ENCODE results near the gene ITIH3. TPM values are rescaled to one million over a fixed set of nuclear protein-coding genes. Genes with fewer than 3 reads are reported as not detected.
A peak's percentile ranks its signal among the peaks of the same experiment; 100 is the strongest.

The ITIH3 gene
- total and polyA plus RNA-seq, 10 of the 15 experiments (the other 5 are each of a cell fraction or from before 2014, with no cell fraction given) = 0.07 to 0.17 (median 0.15) TPM; not detected in 7

GRCh38 chr3:52770496-52771333 is 23.9 kb upstream of the ITIH3 start, which contains the start of gene NEK4 (continued):
- no peak for TF ChIP-seq PRDM15 (CRISPR knock-in tag; IDR thresholded peaks at IDR 0.05)
- TF ChIP-seq GABPA (IDR thresholded peaks at IDR 0.05; ENCODE audit: low read depth) = 0 out of 2 replicates have a peak, but pooled peaks have one; percentile 59
- peak; percentile 95 for TF ChIP-seq SIN3A (IDR thresholded peaks at IDR 0.05; ENCODE audit: low read depth, low read length)
- no peak for TF ChIP-seq ZZZ3 (IDR thresholded peaks at IDR 0.05; ENCODE audit: control insufficient read depth, insufficient read length, low read depth)
- peak; percentile 31; the same call in 1 of the 2 replicates for TF ChIP-seq ZNF24 (IDR thresholded peaks at IDR 0.05)
- TF ChIP-seq TBL1XR1 (IDR thresholded peaks at IDR 0.05; ENCODE audit: low read depth, low read length) = 0 out of 2 replicates have a peak, but pooled peaks have one; percentile 17
- TF ChIP-seq ESRRA (IDR thresholded peaks at IDR 0.05; ENCODE audit: low read length) = no peak
- peak; percentile 27 for TF ChIP-seq SKIL (IDR thresholded peaks at IDR 0.05; ENCODE audit: low read depth, poor library complexity, severe bottlenecking)
- peak; percentile 82; the same call in 2 of the 3 replicates for TF ChIP-seq POU2F2 (IDR thresholded peaks at IDR 0.05; ENCODE audit: borderline replicate concordance, low read depth, low read length)
- no peak; the same call in 1 of the 2 replicates for TF ChIP-seq NFIC (IDR thresholded peaks at IDR 0.05; ENCODE audit: low read depth, low read length)
- TF ChIP-seq USF1 (IDR thresholded peaks at IDR 0.05; ENCODE audit: borderline replicate concordance, extremely low read length, insufficient read depth, low read depth, low read length) = no peak
- TF ChIP-seq IRF5 (IDR thresholded peaks at IDR 0.05; ENCODE audit: borderline replicate concordance) = no peak
- TF ChIP-seq ZBTB11 (CRISPR knock-in tag; IDR thresholded peaks at IDR 0.05) = no peak
